T-helper 2 cell (primary cell): ENCODE measurements around the gene MAP4K4.
A peak's percentile ranks its signal among the peaks of the same experiment; 100 is the strongest.

ENCODE experiments used
- DNase-seq, 5 experiments: peaks; one replicate each; pipeline versions ENCODE4 v3.0.0 to v3.0.0-alpha.2; 2012 to 2022

Gene MAP4K4

DNA sequence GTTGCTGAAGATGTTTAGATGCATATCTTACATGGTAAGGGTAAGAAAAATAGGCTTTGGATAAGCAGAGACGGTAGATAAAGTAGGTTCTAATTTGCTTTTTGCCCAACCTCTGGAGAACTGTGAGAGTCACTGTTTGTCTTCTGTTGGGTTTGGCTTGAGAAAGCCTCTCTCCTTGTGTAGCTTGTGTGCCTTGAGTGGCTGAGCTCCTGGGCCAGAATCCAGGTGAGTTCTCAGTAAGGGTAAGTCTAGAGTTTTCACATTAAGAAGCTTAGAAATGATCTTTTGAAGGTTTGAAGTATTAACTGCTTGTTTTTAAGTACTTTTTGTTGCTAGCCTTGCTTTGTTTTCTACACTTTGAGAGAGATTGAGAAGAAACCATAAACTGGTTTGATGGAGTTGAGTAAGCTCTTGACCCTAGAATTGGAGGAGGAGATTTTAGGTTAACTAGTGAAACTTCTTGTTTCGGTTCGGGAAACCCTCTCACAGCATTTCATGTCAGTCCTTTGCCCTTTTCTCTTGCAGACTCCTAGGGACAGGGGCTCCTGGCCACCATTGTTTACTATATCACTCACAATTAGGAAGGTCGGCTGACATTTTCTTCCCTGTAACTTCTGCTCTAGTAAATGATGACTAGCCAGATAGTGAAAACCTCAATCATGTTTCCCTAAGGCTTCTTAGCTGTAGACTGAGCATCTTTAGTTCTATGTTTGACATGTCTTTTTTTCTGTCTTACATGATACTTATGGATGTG, 26.0 kb downstream of the MAP4K4 start:
- no peak for DNase-seq

DNA sequence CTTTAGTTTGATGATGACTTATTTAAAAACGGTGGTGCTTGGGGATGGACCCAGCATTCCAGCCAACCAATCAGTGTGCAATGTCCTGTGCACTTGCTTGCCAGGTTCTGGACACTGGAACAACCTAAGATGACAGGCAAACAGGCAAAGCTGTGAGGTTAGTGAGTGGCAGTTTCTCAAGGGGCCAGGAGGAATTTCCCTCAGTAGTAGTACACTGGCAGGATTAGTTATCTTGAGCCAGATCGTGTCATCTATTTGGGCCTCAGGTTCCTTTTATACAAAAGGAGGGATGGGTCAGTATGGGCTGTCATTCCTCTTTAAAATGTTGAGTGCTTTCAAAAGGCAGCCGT, 26.6 kb downstream of the MAP4K4 start:
- no peak for DNase-seq

DNA sequence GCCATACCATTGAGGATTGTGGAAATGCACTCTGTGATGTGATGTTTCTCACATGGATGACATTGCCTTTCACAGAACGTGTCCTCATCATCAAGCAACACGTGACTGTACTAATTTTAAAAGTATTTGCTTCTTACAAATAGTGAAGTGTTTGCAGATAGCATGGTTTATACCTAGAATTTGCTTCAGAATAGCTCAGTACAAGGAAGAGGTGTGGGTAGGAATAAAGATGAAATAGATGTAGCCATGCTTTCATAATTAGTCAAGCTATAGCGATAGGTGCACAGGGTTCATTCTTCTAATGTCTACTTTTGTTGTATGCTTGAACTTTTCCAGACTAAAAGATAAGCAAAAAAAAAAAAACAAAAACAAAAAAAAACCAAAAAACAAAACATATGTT, 27.5 kb downstream of the MAP4K4 start:
- peak in 1 of 5 experiments; percentile 48 for DNase-seq

DNA sequence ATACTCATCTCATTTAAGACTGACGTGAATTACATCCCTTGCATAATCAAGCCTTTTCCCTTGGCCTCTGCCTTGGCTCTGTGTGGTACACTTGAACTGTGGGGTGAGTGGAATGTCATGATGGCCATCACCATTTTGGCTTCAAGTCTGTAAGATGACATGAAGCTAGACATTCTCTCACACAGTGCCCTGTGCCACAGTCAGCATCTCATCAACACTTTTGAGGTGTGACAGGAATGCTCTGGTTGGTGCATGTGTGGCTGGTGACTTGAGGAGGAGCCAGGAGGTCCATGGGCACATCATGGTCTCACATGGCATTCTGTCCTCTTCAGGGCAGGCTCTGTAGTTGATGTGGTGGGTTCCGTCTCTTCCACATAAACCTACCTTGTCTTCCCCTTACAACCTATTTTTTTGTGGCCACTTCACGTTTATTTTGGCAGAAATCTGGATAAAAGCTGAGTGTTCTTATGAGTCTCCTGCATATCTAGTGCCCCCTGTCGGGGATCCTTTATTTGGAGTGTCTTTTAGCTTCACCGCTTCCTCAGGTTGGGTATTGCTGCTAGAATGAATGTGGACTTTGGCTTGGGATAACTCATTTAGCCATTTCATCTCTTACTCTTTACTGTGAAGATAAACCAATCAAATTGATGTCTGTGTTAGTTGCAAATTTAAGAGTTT, 28.1 kb downstream of the MAP4K4 start:
- DNase-seq = peak in 1 of 5 experiments; percentile 32

DNA sequence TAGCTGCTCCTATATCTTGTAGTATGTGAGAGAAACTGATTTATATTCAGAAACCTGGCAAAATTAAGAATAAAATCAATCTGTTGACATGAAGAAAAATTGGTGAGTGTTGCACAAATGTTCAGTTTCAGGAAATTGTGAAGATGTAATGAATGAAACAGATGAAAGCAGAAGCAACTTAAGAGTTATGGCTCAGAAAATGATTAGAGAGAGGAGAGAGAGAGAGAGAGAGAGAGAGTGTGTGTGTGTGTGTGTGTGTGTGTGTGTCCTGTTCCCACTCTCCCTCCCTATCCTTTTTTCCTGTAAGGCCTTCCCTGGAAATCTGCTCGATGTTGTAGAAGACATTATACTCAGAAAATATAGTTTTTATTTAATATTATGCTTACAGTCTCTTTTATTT, 31.4 kb downstream of the MAP4K4 start:
- DNase-seq = no peak

DNA sequence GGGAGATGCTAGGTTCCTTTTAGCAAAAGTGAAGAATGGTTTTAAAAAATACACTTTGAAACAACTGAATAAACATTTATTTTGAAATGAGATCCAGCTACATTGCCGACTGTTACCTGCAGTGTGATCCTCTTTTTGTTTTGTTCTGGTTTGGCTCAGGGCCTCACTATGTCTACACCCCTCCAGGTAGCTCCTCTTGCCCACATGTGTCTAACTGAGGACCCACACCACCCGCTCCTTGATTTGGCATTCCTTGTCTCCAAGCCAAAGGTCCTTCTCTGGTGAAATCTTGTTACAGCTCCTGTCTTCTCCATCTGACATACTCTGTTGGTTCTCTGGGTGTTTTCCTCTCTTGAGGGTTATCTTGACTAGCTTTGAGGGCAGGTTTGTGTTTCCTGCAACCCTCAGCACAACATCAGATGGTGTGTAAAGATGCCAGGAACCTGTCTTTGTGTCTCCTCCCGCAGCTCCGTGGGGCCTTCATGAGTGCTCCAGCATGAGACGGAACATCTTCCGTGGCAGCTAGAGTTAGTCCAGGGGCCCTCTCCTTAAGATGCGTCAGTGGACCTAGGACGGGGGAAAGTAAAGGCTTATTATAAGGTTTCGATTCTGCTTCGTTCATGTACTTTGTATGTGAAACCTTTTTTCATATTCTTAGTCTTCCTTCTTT, 32.1 kb downstream of the MAP4K4 start:
- DNase-seq = peak in 1 of 5 experiments; percentile 74

DNA sequence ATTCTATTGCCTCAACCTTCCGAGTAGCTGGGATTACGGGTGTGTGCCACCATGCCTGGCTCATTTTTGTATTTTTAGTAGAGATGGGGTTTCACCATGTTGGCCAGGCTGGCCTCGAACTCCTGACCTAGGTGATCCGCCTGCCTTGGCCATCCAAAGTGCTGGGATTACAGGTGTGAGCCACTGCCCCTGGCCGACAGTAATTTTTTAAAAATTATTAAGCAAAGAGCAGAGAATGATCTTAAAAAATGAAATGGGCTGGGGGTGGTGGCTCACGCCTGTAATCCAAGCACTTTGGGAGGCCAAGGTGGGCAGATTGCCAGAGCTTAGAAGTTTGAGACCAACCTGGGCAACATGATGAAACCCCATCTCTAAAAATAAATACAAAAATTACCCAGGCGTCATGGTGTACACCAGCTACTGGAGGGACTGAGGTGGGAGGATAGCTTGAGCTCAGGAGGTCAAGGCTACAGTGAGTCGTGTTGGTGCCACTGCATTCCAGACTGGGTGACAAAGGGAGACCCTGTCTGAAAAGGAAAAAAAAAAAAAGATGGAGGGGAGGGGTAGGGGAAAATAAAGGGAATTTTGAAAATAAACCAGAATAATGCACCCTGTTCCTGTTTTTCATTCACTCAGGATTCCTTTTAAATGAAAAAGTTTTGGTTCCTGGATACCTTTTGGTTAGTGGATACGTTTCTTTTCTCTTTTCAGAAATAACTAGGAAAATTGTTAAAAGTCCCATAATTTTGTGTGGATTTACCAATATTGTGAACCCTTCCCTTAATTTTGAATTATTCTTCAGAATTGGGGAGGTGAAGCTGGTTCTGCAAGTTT, 33.9 kb downstream of the MAP4K4 start:
- no peak for DNase-seq

DNA sequence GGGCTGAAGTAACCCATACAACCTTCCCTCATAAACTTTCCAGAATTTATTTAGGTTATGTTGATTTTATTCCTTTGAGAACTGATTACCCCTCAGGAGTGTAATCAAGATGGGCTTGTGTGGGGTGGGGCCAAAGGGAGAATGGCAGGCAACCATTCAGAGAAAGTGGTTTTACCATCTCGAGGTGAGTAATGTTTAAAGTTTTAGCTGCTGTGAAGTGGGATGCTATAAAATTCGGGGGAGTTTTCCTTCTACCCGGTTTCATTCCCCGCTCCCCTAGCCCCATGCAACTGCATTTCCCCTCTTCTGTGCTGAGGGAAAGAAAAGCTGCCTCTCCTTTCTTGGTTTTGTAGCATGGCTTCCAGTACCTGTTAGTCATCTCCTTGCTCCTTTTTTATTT, 34.7 kb downstream of the MAP4K4 start:
- DNase-seq = no peak

DNA sequence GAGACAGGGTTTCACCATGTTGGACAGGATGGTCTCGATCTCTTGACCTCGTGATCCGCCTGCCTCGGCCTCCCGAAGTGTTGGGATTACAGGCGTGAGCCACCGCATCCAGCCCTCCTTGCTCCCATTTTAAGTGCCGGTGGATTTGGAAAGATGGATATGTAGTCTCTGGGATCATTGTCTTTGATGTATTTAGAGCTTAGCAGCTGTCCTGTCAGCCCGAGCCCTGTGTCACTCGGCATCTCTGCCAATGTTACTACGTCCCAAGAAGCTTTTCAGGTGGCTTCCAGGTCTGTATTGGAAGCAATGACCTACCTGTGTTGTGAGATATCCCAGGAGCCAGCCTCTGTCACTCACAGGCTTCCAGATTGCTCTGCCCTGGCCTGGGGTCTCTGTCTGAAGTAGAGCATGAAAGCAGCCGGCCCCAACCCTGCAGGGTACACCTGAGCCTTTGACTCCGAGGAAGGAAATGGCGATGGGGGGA, 35.3 kb downstream of the MAP4K4 start:
- DNase-seq = no peak

DNA sequence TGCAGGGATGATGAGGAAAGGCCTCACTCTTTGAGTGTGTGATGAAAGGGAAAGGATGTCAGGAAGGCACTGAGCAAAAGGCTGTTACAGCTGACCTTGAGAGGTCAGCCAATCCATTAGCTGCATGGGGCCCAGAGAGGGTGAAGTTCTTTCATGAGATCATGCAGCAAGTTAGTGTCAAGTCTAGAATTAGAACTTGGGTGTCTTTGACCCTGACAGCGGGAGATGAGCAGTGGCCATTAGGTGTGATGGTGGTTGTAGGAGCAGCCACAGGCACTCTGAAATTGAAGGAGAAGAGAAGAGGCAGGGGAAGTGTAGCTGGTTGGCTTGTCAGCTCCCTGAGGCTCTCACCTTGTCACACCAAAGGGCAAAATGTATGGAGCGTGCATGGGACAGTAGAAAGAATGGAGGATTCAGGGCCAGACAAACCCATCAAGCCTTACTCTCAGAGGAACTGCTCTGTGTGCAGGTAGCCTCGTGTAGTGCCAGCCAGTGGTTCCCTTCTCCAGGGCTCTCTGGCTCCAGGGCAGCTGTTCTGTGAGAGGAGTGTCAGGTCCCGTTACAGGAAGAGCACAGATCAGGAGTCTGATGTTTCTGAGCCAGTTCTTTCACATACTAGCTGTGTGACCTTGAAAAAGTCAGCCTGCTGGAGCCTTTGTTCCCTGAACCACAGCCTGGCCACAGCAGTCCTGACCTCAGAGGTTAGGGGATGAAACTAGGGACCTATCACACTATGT, 35.9 kb downstream of the MAP4K4 start:
- no peak for DNase-seq

DNA sequence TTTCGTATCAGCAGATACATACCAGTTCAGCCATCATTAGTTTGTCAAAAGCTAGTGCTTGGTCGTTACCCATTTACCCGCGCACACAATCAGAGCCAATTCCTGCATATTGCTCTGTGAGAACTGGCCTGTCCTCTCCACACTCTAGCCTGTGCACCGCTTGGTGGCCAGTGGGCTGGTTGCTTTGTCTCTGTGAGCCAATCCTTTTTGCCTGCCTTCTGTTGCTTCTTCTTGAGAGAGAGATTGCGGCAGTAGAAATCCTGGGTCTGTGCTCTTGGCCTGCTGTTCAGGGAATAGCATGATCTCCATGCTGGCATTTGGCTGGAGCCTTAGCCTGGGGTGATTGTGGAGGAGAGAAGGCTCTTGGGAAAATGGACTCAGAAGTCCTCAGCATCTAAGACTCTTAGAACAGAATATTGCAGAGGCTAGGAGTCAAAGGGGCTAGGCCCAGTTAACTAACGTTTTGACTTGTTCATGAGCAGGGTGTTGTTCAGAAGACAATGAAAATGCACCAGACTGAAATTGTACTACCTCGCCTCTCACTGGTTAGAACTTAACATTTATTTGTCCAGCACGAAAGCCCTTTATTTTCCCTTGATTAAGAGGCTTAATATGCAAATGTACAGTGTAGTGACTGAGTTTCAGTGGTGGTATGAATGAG, 37.1 kb downstream of the MAP4K4 start:
- DNase-seq = no peak

DNA sequence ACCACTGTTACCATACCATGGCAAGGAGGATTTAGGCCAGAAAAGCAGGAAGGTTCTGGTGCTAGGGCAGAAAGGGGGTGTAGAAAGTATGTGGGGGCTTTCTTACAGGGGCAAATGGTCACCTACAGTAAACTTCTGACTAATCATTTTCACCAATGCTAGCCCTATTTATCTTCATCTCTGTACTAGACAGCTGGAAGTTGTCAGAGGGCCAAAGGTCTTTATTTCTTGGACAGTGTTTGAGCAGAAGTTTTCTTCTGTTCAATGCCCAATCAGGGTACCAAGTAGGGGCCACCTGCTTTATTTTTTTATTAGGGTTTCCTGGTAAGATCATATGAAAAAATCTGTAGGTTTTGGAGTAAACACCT, 37.6 kb downstream of the MAP4K4 start:
- no peak for DNase-seq

DNA sequence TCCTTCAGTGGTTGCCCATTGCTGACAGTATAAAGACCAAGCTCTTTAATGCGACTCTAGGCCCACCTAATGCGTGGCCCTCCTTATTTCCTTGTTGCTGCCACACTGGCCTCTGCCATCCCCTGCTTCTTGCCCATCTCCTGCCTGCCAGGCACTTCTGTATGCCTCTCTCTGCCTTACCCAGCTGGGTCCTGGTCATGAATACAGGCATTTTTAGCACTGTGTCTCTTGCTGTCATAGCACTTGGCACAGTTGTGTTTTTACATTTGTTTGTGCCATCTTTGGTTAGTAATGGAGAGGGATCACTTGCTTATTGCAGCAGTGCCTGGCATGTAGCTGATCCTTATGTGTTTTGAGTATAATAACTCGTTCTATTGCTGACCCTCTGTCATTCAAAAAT, 38.7 kb downstream of the MAP4K4 start:
- no peak for DNase-seq

DNA sequence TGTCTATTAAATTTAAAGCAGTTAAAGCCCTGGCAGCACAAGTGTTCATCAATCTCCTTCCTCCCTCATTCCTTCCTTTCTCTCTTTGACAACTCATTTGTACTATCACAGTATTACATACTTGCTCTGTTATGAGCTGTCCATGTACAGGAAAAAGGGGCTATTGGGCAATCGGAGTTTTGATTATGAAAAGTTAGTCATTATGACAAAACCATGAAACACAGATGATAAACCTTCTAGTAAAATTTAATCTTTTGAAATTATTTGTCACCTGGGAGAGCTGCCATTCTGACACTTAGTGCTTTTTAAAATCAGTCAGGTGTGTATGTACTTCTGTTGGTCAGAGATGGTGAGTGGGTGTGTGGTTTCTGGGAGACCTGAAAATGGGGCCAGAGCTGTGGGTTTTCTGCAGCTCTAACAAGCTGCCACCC, 39.4 kb downstream of the MAP4K4 start:
- DNase-seq = peak in 1 of 5 experiments; percentile 74

DNA sequence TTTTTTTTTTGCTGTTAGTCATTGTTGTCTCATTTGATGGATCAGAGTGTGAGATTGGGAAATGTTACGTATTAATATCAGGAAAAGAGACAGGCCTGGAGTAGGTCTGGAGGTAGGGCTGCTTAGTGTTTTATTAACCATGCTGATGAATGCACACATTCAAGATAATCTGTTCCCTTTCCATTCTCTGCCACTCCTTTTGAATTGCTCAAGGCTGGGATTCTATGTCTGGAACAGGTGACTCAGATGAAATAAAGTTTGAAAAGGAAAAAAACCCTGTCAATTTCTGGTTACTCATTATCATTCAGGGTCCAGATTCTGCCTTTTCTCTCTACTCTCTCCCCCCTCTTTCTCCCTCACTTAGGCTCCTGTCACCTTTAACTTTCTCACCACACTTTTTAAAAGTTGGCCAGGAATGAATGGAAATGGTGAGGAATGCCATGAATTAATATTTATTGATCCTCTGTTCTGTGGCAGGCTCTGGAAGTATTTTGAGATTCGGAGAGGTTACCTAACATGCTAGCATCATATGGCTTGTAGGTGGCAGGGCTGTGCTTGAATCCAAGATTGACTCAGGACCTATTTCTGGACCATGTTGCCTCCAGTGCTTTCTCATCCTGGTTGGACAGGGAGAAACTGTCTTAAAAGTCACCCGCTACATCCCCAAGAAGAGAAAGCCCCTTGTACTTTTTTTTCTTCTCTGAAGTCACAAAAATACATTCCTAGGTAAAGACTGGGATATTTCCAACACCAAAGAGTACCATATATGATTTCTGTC, 40.2 kb downstream of the MAP4K4 start:
- DNase-seq = no peak

DNA sequence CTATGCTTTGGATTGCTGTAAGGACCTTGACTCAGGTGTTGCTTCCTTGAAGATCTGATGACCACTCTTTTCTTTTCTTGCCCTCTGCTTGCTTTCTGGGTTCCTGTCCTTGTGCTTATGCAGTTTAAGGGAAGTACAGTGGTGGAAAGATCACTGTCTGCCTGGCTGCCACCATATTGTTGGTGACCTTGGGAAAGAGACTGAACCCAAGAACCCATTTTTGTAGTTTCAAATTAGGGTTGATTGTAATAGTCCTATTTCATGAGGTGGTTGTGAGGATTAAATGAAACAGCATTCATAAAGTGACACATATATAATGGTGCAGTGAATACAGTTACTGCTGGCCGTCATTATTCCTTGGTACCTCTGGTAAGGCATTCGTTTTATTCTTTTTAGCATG, 41.1 kb downstream of the MAP4K4 start:
- no peak for DNase-seq

DNA sequence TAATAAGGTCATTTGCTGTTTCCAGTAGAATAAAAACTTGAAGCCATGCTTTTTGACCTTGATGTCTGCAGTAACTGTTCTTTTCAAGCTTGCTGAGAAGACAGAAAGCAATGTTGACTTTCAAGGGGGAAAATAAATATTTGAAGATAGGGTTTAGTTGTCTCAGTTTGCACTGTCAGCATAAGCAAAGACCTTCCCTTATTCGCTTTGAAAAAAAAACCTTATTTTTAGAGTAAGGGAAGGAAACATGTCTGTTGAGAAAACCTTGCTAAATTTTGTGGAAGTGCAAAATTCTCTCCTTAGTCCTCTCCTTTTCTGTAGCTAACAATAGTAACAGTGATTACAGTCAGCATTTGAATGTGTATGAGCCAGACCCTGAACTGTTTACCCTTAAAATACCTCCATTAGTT, 43.1 kb downstream of the MAP4K4 start:
- DNase-seq = no peak

DNA sequence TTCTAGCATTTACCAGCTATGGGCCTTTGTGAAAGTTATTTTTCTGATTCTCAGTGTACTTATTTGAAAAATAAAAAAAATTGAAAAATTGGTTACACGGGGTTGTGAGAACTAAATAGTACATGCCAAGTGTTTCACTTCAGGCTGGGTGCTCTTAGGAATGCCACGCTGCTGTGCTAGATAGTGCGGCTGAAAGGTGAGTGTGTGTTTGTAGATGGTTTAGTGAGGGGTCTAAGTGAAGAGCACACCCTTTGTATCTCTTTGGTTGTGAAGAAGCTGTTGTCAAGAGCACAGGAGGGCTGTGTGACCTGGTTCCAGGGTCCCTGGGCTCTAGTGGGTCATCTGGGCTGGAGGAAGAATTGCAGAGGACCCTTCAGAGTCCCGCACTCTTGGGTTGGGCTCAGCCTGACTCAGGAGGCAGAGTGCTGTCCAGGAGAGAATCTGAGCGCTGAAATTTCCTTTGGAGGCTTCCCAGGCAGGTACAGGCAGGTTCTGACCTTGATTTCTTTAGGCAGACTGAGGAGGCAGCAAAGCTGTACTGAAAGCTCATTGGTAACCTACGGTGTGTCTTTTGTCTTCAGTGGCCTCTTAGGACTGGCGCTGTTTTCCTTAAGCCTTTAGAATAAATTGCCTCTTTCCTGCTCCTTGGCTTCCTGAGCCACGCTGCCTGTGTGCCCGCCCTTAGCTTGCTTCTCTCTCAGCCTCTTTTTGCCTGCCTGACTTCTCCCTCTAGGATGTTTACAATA, 44.4 kb downstream of the MAP4K4 start:
- DNase-seq = no peak

DNA sequence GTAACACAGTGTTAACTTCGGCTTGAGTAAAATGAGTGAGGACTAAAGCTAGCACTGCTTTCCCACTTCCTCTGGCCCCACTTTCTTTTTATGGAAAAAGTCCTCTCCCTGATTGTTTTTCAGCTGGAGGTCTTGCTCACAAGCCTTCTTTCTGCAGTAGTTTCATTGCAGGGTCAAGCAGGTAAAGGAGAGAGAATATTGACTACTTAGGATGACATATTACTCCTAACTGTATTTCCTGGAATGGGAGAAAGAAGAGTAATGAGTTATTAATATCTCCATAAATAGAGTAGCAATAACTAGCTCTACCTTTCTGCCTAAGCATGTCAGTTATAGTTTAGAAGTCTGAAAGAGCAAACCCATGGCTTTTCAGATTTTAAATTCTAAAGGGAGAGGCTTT, 45.0 kb downstream of the MAP4K4 start:
- DNase-seq = no peak

DNA sequence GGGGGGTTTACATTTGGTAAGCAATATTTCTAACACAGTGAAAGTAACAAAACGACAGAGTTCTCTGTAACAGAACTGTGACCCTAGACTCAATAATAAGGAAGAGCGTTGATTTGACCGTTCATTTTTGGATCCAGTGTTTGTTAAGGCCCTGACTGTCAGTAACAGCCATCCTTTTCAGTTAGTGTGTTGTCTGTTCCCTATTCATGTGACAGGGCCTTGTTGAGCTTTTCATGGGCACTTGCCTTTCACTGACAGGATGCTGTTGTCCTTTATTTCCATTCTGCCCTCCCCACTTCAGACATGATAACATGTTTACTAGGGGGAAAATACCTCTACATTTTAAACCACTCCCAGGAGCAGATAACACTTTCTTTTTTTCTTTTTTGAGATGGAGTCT, 45.8 kb downstream of the MAP4K4 start:
- DNase-seq = no peak
